Epidermal melanocyte (primary cell): ENCODE measurements around the gene ASXL1.

Source experiments
- DNase-seq: peaks from one replicate; pipeline ENCODE4 v3.0.0; 2011; ENCODE audit warnings: low spot score; ENCODE audit not compliant: insufficient read length

Gene ASXL1

DNA sequence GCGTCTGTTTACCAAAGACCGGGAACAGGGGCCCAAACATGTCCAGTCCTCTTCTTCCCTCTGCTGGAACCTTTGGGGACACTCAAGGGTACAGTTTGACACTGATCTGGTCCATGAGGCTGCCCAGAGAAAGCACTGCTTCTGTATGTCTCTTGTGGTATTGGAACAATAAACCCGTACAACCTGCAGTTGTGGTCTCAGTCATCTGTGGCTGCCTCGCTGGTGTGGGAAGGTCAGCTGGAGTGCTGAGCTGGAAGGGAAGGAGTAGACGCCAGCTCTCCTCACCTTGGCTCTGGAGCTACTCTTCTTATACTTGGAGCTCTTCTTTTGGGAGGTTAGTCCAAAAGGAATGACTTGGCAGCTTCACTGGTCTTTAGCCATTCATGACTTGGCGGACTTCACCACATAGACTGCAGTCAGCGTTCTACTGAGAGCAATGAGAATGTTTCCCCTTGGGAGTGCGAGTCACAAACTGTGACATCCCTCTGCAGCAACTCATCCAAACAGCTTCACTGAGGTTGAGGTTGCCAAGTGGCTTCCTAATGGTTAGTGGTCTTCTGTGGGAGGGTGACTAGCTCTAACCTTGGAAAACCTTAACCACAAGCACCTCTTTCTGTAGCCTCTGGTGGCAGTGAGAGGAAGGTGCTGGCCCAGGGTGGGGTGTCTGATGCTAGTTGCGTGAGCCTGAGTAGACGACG is 81.2 kb downstream of the ASXL1 start:
- no peak for DNase-seq

- no peak for DNase-seq
Measured at GRCh38 chr20:32440069-32440757, 82.1 kb downstream of the ASXL1 start.

DNA sequence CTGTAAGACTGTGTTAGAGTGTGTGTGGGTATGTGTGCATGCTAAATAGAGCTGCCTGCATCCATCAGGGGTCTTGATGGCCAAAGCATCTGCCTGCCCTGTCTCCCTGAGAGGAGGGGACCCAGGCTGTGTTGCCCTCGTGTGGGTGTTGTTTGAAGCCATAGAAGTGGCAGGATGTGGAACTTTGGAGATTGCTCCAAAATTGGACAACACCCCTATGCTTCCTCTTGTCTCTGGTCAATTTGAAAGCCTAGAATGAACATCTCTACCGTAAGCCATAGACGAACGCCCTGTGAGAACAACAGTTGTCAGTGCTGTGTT is 82.6 kb downstream of the ASXL1 start:
- DNase-seq: no peak

- no peak for DNase-seq
Measured at GRCh38 chr20:32441638-32442037, 83.5 kb downstream of the ASXL1 start.

GRCh38 chr20:32442630-32443373 is 84.7 kb downstream of the ASXL1 start:
- no peak for DNase-seq

GRCh38 chr20:32443386-32443974 is 85.3 kb downstream of the ASXL1 start:
- DNase-seq: no peak

GRCh38 chr20:32444474-32445220 is 86.5 kb downstream of the ASXL1 start:
- no peak for DNase-seq

GRCh38 chr20:32445539-32446273 is 87.6 kb downstream of the ASXL1 start:
- no peak for DNase-seq

GRCh38 chr20:32446301-32447100 is 88.4 kb downstream of the ASXL1 start:
- no peak for DNase-seq

DNA sequence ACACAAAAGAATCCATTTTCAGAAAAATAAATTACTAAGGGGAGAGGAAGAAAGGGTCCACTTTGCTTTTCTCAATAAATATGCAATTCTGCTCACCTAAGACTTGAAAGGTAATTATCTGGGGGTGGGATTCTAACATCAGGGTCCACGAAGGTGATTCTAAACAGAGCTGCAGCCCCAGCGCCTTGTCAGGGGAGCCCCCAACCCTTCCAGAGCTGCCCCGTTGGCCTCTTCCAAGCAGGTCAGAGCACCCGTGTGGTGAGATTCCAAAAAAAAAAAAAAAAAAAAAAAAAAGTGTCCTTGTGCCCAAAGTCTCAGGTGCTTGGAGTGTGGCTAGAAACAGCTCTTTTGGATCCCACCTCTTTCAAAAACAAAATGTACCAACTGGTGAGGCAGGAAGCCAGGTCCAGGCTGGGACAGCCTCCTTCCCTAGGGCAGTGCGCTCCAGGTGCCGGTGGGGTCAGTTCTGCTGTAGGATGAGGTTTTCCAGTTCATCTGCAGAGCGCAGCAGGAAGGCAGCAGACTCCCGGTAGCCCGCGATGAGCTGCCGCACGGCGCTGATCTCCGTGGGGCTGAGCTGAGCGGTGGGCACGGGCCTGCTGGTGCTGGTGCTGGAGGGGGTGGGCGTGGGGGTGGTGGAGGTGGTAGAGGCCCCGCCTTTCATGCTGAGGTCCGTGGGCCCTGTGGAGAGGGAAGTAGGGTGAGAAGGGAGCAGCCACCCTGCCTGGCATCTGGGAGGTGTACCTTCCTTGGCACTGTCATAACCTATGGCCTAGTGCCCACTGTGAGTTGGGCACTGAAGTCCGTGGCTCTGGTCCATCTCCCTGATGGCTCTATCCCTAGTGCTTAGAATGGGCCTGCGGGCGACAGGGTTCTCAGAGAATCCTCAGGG is 89.3 kb downstream of the ASXL1 start:
- DNase-seq: no peak

GRCh38 chr20:32448306-32449056 is 90.3 kb downstream of the ASXL1 start:
- no peak for DNase-seq

DNA sequence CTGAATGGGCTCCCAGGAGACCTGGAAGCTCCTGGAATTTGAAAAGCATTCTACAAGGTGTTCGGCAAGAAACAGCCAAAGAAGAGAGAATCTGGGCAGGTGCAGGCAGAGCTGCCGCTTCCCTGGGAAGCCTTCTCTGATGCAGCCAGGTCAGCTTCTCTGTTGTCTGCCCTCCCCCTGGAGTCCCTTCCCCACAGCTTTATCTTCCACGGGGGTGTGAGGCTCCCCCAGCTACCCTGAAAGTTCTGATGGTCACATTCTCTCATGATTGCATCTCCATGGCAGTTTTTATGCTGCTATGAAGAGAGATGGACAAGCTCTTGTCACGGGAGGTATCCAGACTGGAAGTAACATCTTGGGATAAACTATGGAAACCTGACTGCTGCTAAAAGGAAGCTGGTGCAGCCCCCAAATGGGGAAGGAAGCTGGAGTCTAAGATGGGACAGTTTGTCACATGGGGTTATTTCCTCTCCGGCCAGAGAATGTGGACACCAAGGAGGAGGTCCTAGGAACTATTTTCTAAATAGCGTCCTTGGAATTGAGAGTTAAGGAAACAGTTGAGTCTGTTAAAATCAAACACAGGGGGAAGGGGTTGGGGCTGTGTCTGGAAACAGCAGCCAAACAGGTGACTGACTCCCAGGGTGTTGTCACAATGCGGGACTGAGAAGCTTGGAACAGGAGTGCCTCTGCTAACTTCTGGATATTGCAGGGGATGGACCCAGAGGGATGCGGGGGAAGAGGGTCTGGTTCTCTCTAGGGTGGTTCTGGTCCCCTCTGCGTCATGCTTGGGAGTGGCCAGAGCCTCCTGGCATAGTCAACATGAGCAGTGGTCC is 91.1 kb downstream of the ASXL1 start:
- DNase-seq: no peak

DNA sequence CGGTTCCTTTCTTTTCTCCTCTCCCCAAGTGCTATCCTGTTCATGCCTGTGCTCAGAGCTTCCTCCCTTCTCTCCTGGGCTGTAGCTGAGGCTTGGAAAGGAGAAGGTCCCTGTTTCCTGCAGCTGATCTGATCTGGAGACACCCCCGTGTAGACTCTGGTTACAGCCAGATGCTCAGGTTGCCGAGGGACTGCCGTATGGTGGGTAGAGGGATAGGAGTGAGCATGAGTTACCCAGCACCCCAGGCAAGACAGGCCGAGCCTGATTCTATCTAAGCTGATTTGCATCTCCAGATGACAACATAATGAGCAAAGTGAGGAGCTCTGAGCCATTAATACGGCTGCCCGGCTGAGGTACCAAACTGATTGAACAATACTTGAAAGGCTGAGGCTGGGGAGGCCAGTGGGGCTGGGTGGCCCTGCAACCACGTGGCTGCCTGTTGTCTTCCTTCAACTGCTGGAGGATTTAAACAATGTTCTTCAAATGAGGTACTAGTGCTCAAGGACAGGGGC is 91.8 kb downstream of the ASXL1 start:
- DNase-seq: no peak

DNA sequence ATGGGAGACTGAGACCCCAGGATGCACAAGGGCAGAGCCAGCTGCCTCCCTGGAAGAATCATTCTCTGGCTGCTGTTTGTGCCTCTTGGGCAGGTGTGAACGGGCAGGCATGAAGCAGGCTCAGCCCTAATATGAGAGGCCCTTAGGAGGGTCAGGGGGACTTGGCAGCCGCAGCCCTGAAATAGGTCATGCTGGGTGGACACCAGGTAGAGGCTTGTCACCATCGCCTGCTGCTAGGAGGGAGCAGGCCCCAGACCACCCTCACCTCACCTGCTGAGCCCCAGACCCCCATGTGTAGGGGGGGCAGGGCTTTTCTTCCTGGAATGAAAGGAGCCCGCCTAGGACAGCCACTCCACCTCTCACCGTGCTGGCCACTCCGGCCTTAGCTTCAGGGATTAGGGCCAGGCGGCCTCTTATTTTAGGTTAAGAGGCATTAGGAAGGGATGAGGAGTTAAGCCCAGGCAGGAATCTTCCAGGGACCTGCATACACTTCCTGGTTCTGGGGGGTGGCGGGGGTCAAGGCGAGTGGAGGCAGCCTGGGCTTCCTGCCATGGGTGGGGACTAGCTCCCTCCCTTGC is 92.4 kb downstream of the ASXL1 start:
- DNase-seq: no peak

- no peak for DNase-seq
Measured at GRCh38 chr20:32451340-32451681, 93.2 kb downstream of the ASXL1 start.

GRCh38 chr20:32451682-32452461 is 93.7 kb downstream of the ASXL1 start:
- no peak for DNase-seq
